ENCODE measurements around the gene USP17L21. TPM values are rescaled to one million over a fixed set of nuclear protein-coding genes. Genes with fewer than 3 reads are reported as not detected.
"Not testable (repeated sequence)": the region's sequence is repeated elsewhere in the genome, so short reads cannot be mapped to it uniquely, and the experiment has no call there.

Gene USP17L21, protein sequence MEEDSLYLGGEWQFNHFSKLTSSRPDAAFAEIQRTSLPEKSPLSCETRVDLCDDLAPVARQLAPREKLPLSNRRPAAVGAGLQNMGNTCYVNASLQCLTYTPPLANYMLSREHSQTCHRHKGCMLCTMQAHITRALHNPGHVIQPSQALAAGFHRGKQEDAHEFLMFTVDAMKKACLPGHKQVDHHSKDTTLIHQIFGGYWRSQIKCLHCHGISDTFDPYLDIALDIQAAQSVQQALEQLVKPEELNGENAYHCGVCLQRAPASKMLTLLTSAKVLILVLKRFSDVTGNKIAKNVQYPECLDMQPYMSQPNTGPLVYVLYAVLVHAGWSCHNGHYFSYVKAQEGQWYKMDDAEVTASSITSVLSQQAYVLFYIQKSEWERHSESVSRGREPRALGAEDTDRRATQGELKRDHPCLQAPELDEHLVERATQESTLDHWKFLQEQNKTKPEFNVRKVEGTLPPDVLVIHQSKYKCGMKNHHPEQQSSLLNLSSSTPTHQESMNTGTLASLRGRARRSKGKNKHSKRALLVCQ
- total RNA-seq (not detected), polyA plus RNA-seq (not detected)

- H3K4me1 ChIP-seq (ENCODE audit: insufficient read depth, low read length); H3K9me3 ChIP-seq (ENCODE audit: low read length); DNase-seq; H3K4me3 ChIP-seq (ENCODE audit: low read length); H3K4me3 Mint-ChIP-seq; H3K36me3 Mint-ChIP-seq; H3K27me3 Mint-ChIP-seq; H3K9me3 Mint-ChIP-seq; H3K36me3 ChIP-seq (ENCODE audit: insufficient read depth, low read length); H3K4me1 Mint-ChIP-seq; POLR2A ChIA-PET; H3K27ac ChIP-seq (ENCODE audit: low read depth, low read length); H3K27me3 ChIP-seq (ENCODE audit: insufficient read depth, low read length, poor library complexity, severe bottlenecking); CTCF ChIA-PET; H3K27ac Mint-ChIP-seq: not testable (repeated sequence)
Measured at GRCh38 chr4:9262572-9262971, at the start of gene USP17L21. TSS of gene USP17L21 (plus strand) at chr4:9262872. CDS start at chr4:9262872, 0 bp downstream.

DNA sequence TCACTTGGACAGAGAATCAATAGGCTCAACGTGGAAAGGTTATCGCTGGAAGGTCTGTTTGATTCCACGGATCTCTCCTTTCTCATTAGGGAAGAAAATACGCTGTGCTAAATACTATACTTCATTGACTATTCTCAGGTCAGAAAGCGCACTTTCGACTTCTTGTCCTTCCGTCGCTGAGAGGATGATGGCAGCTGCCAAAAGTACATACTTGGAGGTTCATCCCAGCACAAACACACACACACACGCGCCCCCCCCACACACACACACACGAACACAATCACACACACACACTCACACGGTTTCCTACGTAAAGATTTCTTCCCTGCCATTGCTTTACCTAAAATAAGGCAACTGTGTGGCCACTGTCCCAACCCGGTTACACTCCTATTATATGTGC lies 48.0 kb upstream of the USP17L21 start:
- H3K27me3 ChIP-seq (ENCODE audit: insufficient read depth, low read length, poor library complexity, severe bottlenecking); H3K4me1 Mint-ChIP-seq; H3K4me1 ChIP-seq (ENCODE audit: insufficient read depth, low read length); H3K27ac ChIP-seq (ENCODE audit: low read depth, low read length); POLR2A ChIA-PET; H3K4me3 ChIP-seq (ENCODE audit: low read length); CTCF ChIA-PET; H3K36me3 ChIP-seq (ENCODE audit: insufficient read depth, low read length); H3K27ac Mint-ChIP-seq; H3K27me3 Mint-ChIP-seq; H3K4me3 Mint-ChIP-seq; H3K9me3 ChIP-seq (ENCODE audit: low read length); H3K36me3 Mint-ChIP-seq; H3K9me3 Mint-ChIP-seq: not testable (repeated sequence)
- DNase-seq = peak in 1 of 5 donors; percentile 12

DNA sequence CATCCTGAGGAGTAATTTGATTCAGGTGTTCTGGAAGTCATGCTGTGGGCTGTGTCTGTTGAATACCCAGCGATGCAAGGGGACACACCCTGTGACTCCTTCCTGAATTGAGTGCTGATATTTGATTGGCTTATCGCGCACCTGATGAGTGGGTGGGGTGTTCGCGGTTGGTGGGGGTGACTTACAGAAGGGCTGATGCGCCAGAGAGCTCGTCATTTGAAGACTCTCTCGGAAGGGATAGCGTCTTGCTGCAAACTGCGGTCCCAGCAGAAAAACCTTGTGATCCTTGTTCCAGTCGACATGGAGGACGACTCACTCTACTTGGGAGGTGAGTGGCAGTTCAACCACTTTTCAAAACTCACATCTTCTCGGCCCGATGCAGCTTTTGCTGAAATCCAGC lies 47.6 kb upstream of the USP17L21 start, which contains the start of gene USP17L11:
TSS of gene USP17L11 (plus strand) at position 301 of the 400 bp plus-strand sequence. CDS start at position 301, 0 bp downstream.
- DNase-seq; H3K4me3 ChIP-seq (ENCODE audit: low read length); POLR2A ChIA-PET; H3K9me3 Mint-ChIP-seq; H3K27ac ChIP-seq (ENCODE audit: low read depth, low read length); H3K36me3 ChIP-seq (ENCODE audit: insufficient read depth, low read length); H3K27me3 ChIP-seq (ENCODE audit: insufficient read depth, low read length, poor library complexity, severe bottlenecking); H3K4me3 Mint-ChIP-seq; H3K27ac Mint-ChIP-seq; H3K4me1 ChIP-seq (ENCODE audit: insufficient read depth, low read length); H3K9me3 ChIP-seq (ENCODE audit: low read length); H3K27me3 Mint-ChIP-seq; CTCF ChIA-PET; H3K4me1 Mint-ChIP-seq; H3K36me3 Mint-ChIP-seq: not testable (repeated sequence)

GRCh38 chr4:9219852-9220251 lies 42.8 kb upstream of the USP17L21 start, which contains the start of gene USP17L12:
TSS of gene USP17L12 (plus strand) at chr4:9220152. CDS start at chr4:9220152, 0 bp downstream.
- H3K27me3 Mint-ChIP-seq; H3K4me1 ChIP-seq (ENCODE audit: insufficient read depth, low read length); H3K36me3 Mint-ChIP-seq; H3K27me3 ChIP-seq (ENCODE audit: insufficient read depth, low read length, poor library complexity, severe bottlenecking); CTCF ChIA-PET; H3K9me3 ChIP-seq (ENCODE audit: low read length); POLR2A ChIA-PET; H3K9me3 Mint-ChIP-seq; H3K27ac Mint-ChIP-seq; H3K36me3 ChIP-seq (ENCODE audit: insufficient read depth, low read length); H3K4me3 ChIP-seq (ENCODE audit: low read length); H3K27ac ChIP-seq (ENCODE audit: low read depth, low read length); H3K4me3 Mint-ChIP-seq; H3K4me1 Mint-ChIP-seq; DNase-seq: not testable (repeated sequence)

DNA sequence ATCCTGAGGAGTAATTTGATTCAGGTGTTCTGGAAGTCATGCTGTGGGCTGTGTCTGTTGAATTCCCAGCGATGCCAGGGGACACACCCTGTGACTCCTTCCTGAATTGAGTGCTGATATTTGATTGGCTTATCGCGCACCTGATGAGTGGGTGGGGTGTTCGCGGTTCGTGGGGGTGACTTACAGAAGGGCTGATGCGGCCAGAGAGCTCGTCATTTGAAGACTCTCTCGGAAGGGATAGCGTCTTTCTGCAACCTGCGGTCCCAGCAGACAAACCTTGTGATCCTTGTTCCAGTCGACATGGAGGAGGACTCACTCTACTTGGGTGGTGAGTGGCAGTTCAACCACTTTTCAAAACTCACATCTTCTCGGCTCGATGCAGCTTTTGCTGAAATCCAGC lies 38.1 kb upstream of the USP17L21 start, which contains the start of gene USP17L13:
TSS of gene USP17L13 (plus strand) at position 301 of the 400 bp plus-strand sequence. CDS start at position 301, 0 bp downstream.
- H3K36me3 Mint-ChIP-seq; H3K4me3 Mint-ChIP-seq; H3K36me3 ChIP-seq (ENCODE audit: insufficient read depth, low read length); H3K4me1 Mint-ChIP-seq; POLR2A ChIA-PET; H3K27ac ChIP-seq (ENCODE audit: low read depth, low read length); H3K27me3 Mint-ChIP-seq; H3K9me3 Mint-ChIP-seq; CTCF ChIA-PET; H3K4me1 ChIP-seq (ENCODE audit: insufficient read depth, low read length); H3K27me3 ChIP-seq (ENCODE audit: insufficient read depth, low read length, poor library complexity, severe bottlenecking); H3K9me3 ChIP-seq (ENCODE audit: low read length); H3K27ac Mint-ChIP-seq; DNase-seq; H3K4me3 ChIP-seq (ENCODE audit: low read length): not testable (repeated sequence)

GRCh38 chr4:9230249-9230648 lies 32.4 kb upstream of the USP17L21 start:
- CTCF ChIA-PET; H3K27me3 ChIP-seq (ENCODE audit: insufficient read depth, low read length, poor library complexity, severe bottlenecking); H3K4me1 Mint-ChIP-seq; H3K36me3 Mint-ChIP-seq; H3K9me3 Mint-ChIP-seq; H3K27me3 Mint-ChIP-seq; H3K4me3 ChIP-seq (ENCODE audit: low read length); H3K9me3 ChIP-seq (ENCODE audit: low read length); H3K27ac Mint-ChIP-seq; POLR2A ChIA-PET; H3K4me3 Mint-ChIP-seq; DNase-seq; H3K4me1 ChIP-seq (ENCODE audit: insufficient read depth, low read length); H3K27ac ChIP-seq (ENCODE audit: low read depth, low read length); H3K36me3 ChIP-seq (ENCODE audit: insufficient read depth, low read length): not testable (repeated sequence)

- H3K4me3 Mint-ChIP-seq; CTCF ChIA-PET; H3K36me3 ChIP-seq (ENCODE audit: insufficient read depth, low read length); DNase-seq; H3K9me3 Mint-ChIP-seq; H3K27me3 Mint-ChIP-seq; H3K27me3 ChIP-seq (ENCODE audit: insufficient read depth, low read length, poor library complexity, severe bottlenecking); H3K4me1 Mint-ChIP-seq; H3K27ac ChIP-seq (ENCODE audit: low read depth, low read length); H3K4me1 ChIP-seq (ENCODE audit: insufficient read depth, low read length); POLR2A ChIA-PET; H3K4me3 ChIP-seq (ENCODE audit: low read length); H3K27ac Mint-ChIP-seq; H3K9me3 ChIP-seq (ENCODE audit: low read length); H3K36me3 Mint-ChIP-seq: not testable (repeated sequence)
Measured at GRCh38 chr4:9234085-9234484, 28.6 kb upstream of the USP17L21 start, which contains the start of gene USP17L15. TSS of gene USP17L15 (plus strand) at chr4:9234385. CDS start at chr4:9234385, 0 bp downstream.

DNA sequence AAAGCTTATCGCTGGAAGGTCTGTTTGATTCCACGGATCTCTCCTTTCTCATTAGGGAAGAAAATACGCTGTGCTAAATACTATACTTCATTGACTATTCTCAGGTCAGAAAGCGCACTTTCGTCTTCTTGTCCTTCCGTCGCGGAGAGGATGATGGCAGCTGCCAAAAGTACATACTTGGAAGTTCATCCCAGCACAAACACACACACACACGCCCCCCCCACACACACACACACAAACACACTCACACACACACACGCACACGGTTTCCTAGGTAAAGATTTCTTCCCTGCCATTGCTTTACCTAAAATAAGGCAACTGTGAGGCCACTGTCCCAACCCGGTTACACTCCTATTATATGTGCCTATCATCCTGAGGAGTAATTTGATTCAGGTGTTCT lies 24.2 kb upstream of the USP17L21 start:
- H3K4me1 Mint-ChIP-seq; H3K36me3 Mint-ChIP-seq; H3K4me3 Mint-ChIP-seq; H3K9me3 ChIP-seq (ENCODE audit: low read length); H3K27ac ChIP-seq (ENCODE audit: low read depth, low read length); H3K4me1 ChIP-seq (ENCODE audit: insufficient read depth, low read length); H3K36me3 ChIP-seq (ENCODE audit: insufficient read depth, low read length); H3K27me3 ChIP-seq (ENCODE audit: insufficient read depth, low read length, poor library complexity, severe bottlenecking); CTCF ChIA-PET; H3K4me3 ChIP-seq (ENCODE audit: low read length); POLR2A ChIA-PET; H3K27ac Mint-ChIP-seq; H3K27me3 Mint-ChIP-seq; H3K9me3 Mint-ChIP-seq: not testable (repeated sequence)
- DNase-seq = peak in 1 of 5 donors; percentile 16

All from CD8-positive, alpha-beta memory T cell (primary cell).